Body of pancreas (tissue), 4 donors: ENCODE results near the gene M1AP. TPM values are rescaled to one million over a fixed set of nuclear protein-coding genes. Genes with fewer than 3 reads are reported as not detected.

Experiments used
- ATAC-seq: fragments of 150-250 bp; one replicate; pipeline ENCODE4 v1.9.1; 2016
- DNase-seq, 4 donors: peaks; one replicate each; pipeline ENCODE4 v3.0.0-alpha.2; 2019
- H3K27ac ChIP-seq, 4 donors: fragments of 200-600 bp; sonication (generic); 1 replicate in 3 of 4; 2 replicates in 1 of 4; pipeline versions ENCODE4 v1.5.1 to v1.6.1; 2016 to 2019; ENCODE audit warnings: mild to moderate bottlenecking in 1 of 4, mixed read lengths in 1 of 4, moderate library complexity in 1 of 4
- H3K27me3 ChIP-seq, 2 donors: fragments of 200-600 bp; sonication (generic); one replicate each; pipeline ENCODE4 v1.6.0; 2016; ENCODE audit warnings: mild to moderate bottlenecking in 1 of 2
- H3K36me3 ChIP-seq, 2 donors: fragments of 200-600 bp; sonication (generic); replicated peaks in 1 of 2; 2 replicates each; pipeline ENCODE4 v1.5.1; 2016; ENCODE audit warnings: low read depth in 2 of 2; ENCODE audit not compliant: insufficient read depth in 1 of 2
- H3K4me1 ChIP-seq: fragments of 200-600 bp; sonication (generic); one replicate; pipeline ENCODE4 v1.6.0; 2016
- H3K4me3 ChIP-seq, 2 donors: fragments of 200-600 bp; sonication (generic); 1 replicate in 1 of 2; 2 replicates in 1 of 2; pipeline ENCODE4 v1.5.1; 2016 to 2019
- H3K9me3 ChIP-seq, 3 donors: fragments of 200-600 bp; sonication (generic); 1 replicate in 2 of 3; 2 replicates in 1 of 3; pipeline ENCODE4 v1.5.1; 2016
- CTCF ChIP-seq, 7 experiments: fragments of 450-650 bp in 4 of 7; fragments of 200-600 bp in 3 of 7; sonication (generic) in 3 of 7; IDR thresholded peaks; one replicate each; pipeline ENCODE4 v1.5.1; 2016 to 2019; ENCODE audit warnings: antibody characterized with exemption in 7 of 7
- POLR2A ChIP-seq, 3 donors: fragments of 450-650 bp; IDR thresholded peaks; one replicate each; pipeline ENCODE4 v1.6.1; 2016; ENCODE audit warnings: antibody characterized with exemption in 3 of 3, mild to moderate bottlenecking in 2 of 3
- WGBS, 2 donors: methylation state at CpG; one replicate each; pipeline ENCODE4 v1.1.5; 2017; 5-methylcytosine and 5-hydroxymethylcytosine counted together
- intact Hi-C: fragments of 100-400 bp; cut with DNase I; formaldehyde crosslinking; loops from one replicate; pipeline ENCODE4 v1.15.1; 2023
- total RNA-seq, 2 donors: library from RNA; depleted of rRNA; stranded (reverse); fragments of >200 nt; gene quantifications; one replicate each; pipeline ENCODE4 v1.1.0, GENCODE V29; 2016

M1AP gene
- total RNA-seq, 2 donors from 2014 or later = not detected

DNA sequence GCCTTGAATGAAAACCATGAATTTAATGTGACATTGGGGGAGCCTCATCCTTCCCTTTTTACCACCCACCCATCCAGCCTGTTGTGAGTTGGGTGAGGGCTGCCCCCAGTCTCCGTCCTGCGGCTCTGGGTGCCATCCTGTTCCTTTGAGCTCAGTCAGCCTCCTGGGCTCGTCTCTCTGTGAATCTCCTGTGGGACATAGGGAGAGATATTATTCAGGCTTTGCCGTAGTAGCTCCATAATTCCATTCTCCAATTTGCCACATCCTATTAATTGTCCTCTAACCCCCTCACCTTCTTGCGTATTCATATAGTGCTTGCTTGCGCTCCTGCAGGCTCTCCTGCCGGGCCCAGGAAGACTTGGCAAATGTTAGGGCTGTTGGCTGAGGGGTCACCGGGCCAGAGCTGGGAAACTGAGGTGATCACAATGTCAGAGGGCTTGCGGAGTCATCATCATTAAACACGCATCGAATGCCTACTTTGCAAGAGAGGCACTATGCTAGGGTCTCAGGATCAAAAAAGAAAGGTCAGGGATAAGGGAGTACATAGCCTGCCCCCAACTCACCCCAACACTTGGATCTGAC lies 121.4 kb downstream of the M1AP start:
- peaks cover 27% of the 10 kb centered on the region for H3K4me1 ChIP-seq
- intact Hi-C loops = loop anchor here (5.0 kb wide), 1 partner anchor 34 kb away; no protein-coding TSS in a partner anchor
- H3K27ac ChIP-seq = no peak overlapping the region
- H3K27me3 ChIP-seq = no peaks in the 10 kb centered on the region
- H3K36me3 ChIP-seq = peaks cover 0 to 4% of the 10 kb centered on the region in 2 donors
- 95 to 99% methylated on average over 11 of the region's 11 CpGs for WGBS, 2 donors
- ATAC-seq (no peak), DNase-seq (no peak)
- H3K4me3 ChIP-seq = no peak overlapping the region
- H3K9me3 ChIP-seq = no peaks in the 10 kb centered on the region
- TF ChIP-seq CTCF (IDR thresholded peaks at IDR 0.05) (no peak), POLR2A (IDR thresholded peaks at IDR 0.05) (no peak)

DNA sequence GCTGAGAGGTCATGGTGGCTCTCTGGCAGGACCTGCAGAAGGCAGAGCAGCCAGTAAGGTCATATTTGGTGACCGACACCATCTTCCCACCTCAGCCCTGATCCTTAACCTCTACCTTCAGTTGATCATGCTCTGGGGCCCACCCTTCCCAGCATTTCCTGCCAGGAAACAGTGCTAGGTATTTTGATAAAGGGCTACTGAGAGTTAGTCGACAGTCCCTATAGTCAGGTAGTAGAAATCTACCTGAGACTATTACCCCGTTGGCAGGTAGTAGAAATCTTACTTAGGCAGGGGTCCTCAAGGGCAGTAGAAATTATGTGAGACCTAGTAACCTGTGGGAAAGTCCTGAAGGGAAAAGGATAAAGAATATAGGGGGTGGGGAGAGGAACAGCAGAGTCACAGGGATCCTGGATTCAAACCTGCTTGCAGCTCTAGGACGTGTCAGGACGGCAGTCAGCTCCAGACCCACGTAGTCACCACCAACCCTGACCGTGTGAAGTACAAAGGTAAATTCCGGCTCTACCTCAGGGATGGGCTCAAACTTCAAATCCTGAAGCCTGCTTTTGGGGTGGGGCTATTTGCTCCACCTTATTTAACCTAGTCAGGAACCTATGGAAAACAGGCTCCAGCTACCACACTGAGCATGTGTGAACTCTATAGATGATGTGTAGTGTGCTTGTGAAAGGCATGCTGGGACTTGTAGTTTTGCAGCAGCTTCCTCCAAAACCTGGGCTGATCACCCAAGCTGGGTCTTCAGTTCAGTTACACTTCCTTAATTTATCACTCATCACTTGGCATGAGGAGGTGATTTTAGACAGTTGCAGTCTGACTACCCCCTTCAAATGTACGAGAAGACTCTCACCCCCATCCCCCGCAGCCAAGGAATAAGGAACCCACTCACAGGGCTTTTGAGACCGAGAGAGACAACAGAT lies 122.1 kb downstream of the M1AP start, which contains the start of gene DQX1:
DQX1 (minus strand) TSS at position 515 of the 932 bp plus-strand sequence; CDS start at position 13, 502 bp downstream.
- Histone ChIP-seq H3K4me1 (peaks cover 22% of the 10 kb centered on the region), H3K9me3 (no peaks in the 10 kb centered on the region), H3K36me3 (peaks cover 0 to 4% of the 10 kb centered on the region in 2 donors), H3K27ac (no peak within 1 kb of the TSS), H3K4me3 (no peak within 1 kb of the TSS), H3K27me3 (no peaks in the 10 kb centered on the region)
- DNase-seq (no peak), ATAC-seq (no peak)
- TF ChIP-seq CTCF (IDR thresholded peaks at IDR 0.05) = no peak
- TF ChIP-seq POLR2A (IDR thresholded peaks at IDR 0.05) = no peak
- intact Hi-C loops = loop anchor here (5.0 kb wide), 1 partner anchor 34 kb away; no protein-coding TSS in a partner anchor
- 84 to 95% methylated on average over 11 of the region's 11 CpGs for WGBS, 2 donors

GRCh38 chr2:74524955-74525716 lies 123.0 kb downstream of the M1AP start:
- no peak for DNase-seq
- Histone ChIP-seq H3K4me1 (peaks cover 15% of the 10 kb centered on the region), H3K36me3 (peaks cover 0 to 4% of the 10 kb centered on the region in 2 donors), H3K27me3 (no peaks in the 10 kb centered on the region), H3K4me3 (no peak overlapping the region), H3K27ac (no peak overlapping the region), H3K9me3 (no peaks in the 10 kb centered on the region)
- no peak for ATAC-seq
- 88 to 91% methylated on average over 10 of the region's 10 CpGs for WGBS, 2 donors
- intact Hi-C loops = loop anchor here (5.0 kb wide), 1 partner anchor 33 kb away; no protein-coding TSS in a partner anchor
- TF ChIP-seq POLR2A (IDR thresholded peaks at IDR 0.05) (no peak), CTCF (IDR thresholded peaks at IDR 0.05) (no peak)

- intact Hi-C loops = no loop called here
- ATAC-seq (no peak), DNase-seq (no peak)
- WGBS, 2 donors = 75 to 82% methylated on average over 7 to 9 of the region's 9 CpGs
- H3K27me3 ChIP-seq = peaks cover 0 to 6% of the 10 kb centered on the region in 2 donors
- H3K27ac ChIP-seq = no peak overlapping the region
- no peak for TF ChIP-seq CTCF (IDR thresholded peaks at IDR 0.05)
- TF ChIP-seq POLR2A (IDR thresholded peaks at IDR 0.05) = no peak
- H3K9me3 ChIP-seq = no peaks in the 10 kb centered on the region
- H3K36me3 ChIP-seq = peaks cover 0 to 4% of the 10 kb centered on the region in 2 donors
- peaks cover 15% of the 10 kb centered on the region for H3K4me1 ChIP-seq
- no peak overlapping the region for H3K4me3 ChIP-seq
These were observed 124.1 kb downstream of the M1AP start for GRCh38 chr2:74524005-74524404.
